OCI-LY1 (cell line): Measurements from ENCODE around the gene SLC5A9.

Source experiments
- H2AFZ ChIP-seq: fragments of 200-600 bp; sonication (generic), shearing (Covaris generic); 2 replicates; pipeline ENCODE4 v1.6.0; 2014; ENCODE audit warnings: antibody characterized with exemption, mild to moderate bottlenecking, low read length
- H3F3A ChIP-seq: fragments of 200-600 bp; sonication (generic), shearing (Covaris generic); 2 replicates; pipeline ENCODE4 v1.6.0; 2014; ENCODE audit warnings: mild to moderate bottlenecking, antibody characterized with exemption, low read length, moderate library complexity; ENCODE audit not compliant: insufficient read depth
- H3K27ac ChIP-seq: fragments of 200-600 bp; sonication (generic); 2 replicates; pipeline ENCODE4 v1.5.1; 2014; ENCODE audit warnings: low read length, mixed run types, mild to moderate bottlenecking, low read depth; ENCODE audit not compliant: poor library complexity, severe bottlenecking
- H3K27me3 ChIP-seq: fragments of 200-600 bp; sonication (generic); 2 replicates; pipeline ENCODE4 v1.6.0; 2014; ENCODE audit warnings: antibody characterized with exemption, mild to moderate bottlenecking, low read length, moderate library complexity; ENCODE audit not compliant: insufficient read depth
- H3K36me3 ChIP-seq: fragments of 200-600 bp; sonication (generic); 2 replicates; pipeline ENCODE4 v1.6.1; 2014; ENCODE audit warnings: mild to moderate bottlenecking, antibody characterized with exemption, low read length, moderate library complexity, mixed read lengths; ENCODE audit not compliant: insufficient read depth
- H3K4me1 ChIP-seq: fragments of 200-600 bp; sonication (generic); 2 replicates; pipeline ENCODE4 v1.5.1; 2014; ENCODE audit warnings: mild to moderate bottlenecking, low read length, moderate library complexity; ENCODE audit not compliant: insufficient read depth, severe bottlenecking
- H3K4me2 ChIP-seq: fragments of 200-600 bp; sonication (generic), shearing (Covaris generic); 2 replicates; pipeline ENCODE4 v1.6.1; 2014; ENCODE audit warnings: low read length
- H3K4me3 ChIP-seq: fragments of 200-600 bp; sonication (generic); 2 replicates; pipeline ENCODE4 v1.5.1; 2014; ENCODE audit warnings: low read length, low read depth, mild to moderate bottlenecking, mixed read lengths; ENCODE audit not compliant: poor library complexity, severe bottlenecking
- H3K79me2 ChIP-seq: fragments of 200-600 bp; shearing (Covaris generic); 2 replicates; pipeline ENCODE4 v1.6.1; 2016; ENCODE audit warnings: mixed run types, low read length, mixed read lengths; ENCODE audit not compliant: insufficient read depth
- H3K9ac ChIP-seq: fragments of 200-600 bp; sonication (generic), shearing (Covaris generic); 2 replicates; pipeline ENCODE4 v1.6.1; 2014; ENCODE audit warnings: mild to moderate bottlenecking, low read length, mixed read lengths
- H3K9me2 ChIP-seq: fragments of 200-600 bp; sonication (generic), shearing (Covaris generic); 2 replicates; pipeline ENCODE4 v1.6.1; 2014; ENCODE audit warnings: low read depth, mild to moderate bottlenecking, low read length, mixed read lengths
- H3K9me3 ChIP-seq: fragments of 200-600 bp; shearing (Covaris generic); 2 replicates; pipeline ENCODE4 v1.6.1; 2014; ENCODE audit warnings: low read length, mixed read lengths
- H4K20me1 ChIP-seq: fragments of 200-600 bp; sonication (generic), shearing (Covaris generic); 2 replicates; pipeline ENCODE4 v1.6.0; 2016; ENCODE audit warnings: mild to moderate bottlenecking, low read length; ENCODE audit not compliant: insufficient read depth
- CTCF ChIP-seq: fragments of 200-600 bp; sonication (generic), shearing (Covaris generic); IDR thresholded peaks from 2 replicates; pipeline ENCODE4 v1.5.1; 2017; ENCODE audit warnings: mild to moderate bottlenecking, antibody characterized with exemption, low read length, moderate library complexity, mixed read lengths
- EZH2 ChIP-seq: fragments of 200-600 bp; sonication (generic), shearing (Covaris generic); IDR thresholded peaks from 2 replicates; pipeline ENCODE4 v1.8.0; 2017; ENCODE audit warnings: borderline replicate concordance, mixed run types, mild to moderate bottlenecking, antibody characterized with exemption, low read length, moderate library complexity, mixed read lengths

SLC5A9 gene

DNA sequence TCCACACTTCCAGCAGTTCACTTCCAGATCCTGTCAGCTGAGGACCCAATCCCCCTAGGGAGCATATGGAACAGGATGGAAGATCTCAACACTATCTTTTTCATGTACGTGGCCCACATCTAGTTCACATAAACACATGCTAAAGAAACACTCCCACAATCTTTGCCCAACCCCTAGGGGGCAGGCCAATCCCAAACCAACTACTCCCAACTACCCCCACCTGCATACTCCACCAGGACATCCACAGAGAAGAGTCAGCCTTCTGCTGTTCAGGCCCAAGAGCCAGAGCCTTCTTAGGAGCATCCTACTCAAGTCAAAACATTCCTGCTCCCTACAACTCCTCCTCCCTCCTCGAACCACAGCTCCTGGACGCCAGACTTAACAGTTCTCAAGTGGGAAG lies 5.6 kb upstream of the SLC5A9 start:
- TF ChIP-seq CTCF (peak; percentile 38; the same call in 1 of the 2 replicates), EZH2 (no peak)
- no peak overlapping the region for H3K4me2 ChIP-seq
- H3K27ac ChIP-seq: no peak overlapping the region
- H3K9me3 ChIP-seq: no peaks in the 10 kb centered on the region
- no peaks in the 10 kb centered on the region for H3F3A ChIP-seq
- H3K9ac ChIP-seq: no peak overlapping the region
- H3K27me3 ChIP-seq: no peaks in the 10 kb centered on the region
- no peaks in the 10 kb centered on the region for H3K79me2 ChIP-seq
- H2AFZ ChIP-seq: no peak overlapping the region
- H3K4me1 ChIP-seq: no peaks in the 10 kb centered on the region
- no peak overlapping the region for H3K4me3 ChIP-seq
- no peaks in the 10 kb centered on the region for H4K20me1 ChIP-seq
- H3K36me3 ChIP-seq: no peaks in the 10 kb centered on the region
- no peaks in the 10 kb centered on the region for H3K9me2 ChIP-seq

- H3K79me2 ChIP-seq: no peaks in the 10 kb centered on the region
- no peaks in the 10 kb centered on the region for H3K9me3 ChIP-seq
- H2AFZ ChIP-seq: no peak overlapping the region
- no peaks in the 10 kb centered on the region for H3K4me1 ChIP-seq
- no peak overlapping the region for H3K27ac ChIP-seq
- no peak overlapping the region for H3K9ac ChIP-seq
- no peaks in the 10 kb centered on the region for H3F3A ChIP-seq
- no peaks in the 10 kb centered on the region for H3K9me2 ChIP-seq
- H3K36me3 ChIP-seq: no peaks in the 10 kb centered on the region
- TF ChIP-seq CTCF (no peak), EZH2 (no peak)
- H3K27me3 ChIP-seq: no peaks in the 10 kb centered on the region
- no peak overlapping the region for H3K4me3 ChIP-seq
- no peaks in the 10 kb centered on the region for H4K20me1 ChIP-seq
- no peak overlapping the region for H3K4me2 ChIP-seq
These were observed 4.7 kb upstream of the SLC5A9 start for GRCh38 chr1:48217856-48218255.

DNA sequence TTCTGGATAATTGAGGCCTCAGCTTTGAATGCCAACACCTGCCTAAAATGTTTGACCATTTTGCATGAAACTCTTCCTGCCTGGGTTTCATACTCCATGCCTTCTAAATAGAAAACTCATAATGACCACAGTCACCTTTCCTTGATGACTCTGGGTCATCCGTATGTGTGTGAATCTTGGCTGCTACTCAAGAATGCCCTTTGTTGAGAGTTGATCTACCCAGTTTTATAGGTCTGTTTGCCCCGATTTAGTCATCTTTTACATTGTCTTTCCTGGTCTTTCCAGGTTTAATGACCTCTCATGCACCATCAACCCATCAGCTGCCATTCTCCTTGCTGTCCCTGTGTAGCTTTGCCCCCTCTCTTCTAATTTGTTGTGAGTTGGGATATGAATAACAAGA lies 2.7 kb upstream of the SLC5A9 start:
- Histone ChIP-seq H3F3A (no peaks in the 10 kb centered on the region), H3K9me2 (no peaks in the 10 kb centered on the region), H3K27ac (no peak overlapping the region), H3K4me3 (no peak overlapping the region), H3K4me2 (no peak overlapping the region), H3K9ac (no peak overlapping the region), H4K20me1 (no peaks in the 10 kb centered on the region), H3K79me2 (no peaks in the 10 kb centered on the region), H2AFZ (no peak overlapping the region), H3K4me1 (no peaks in the 10 kb centered on the region), H3K9me3 (no peaks in the 10 kb centered on the region), H3K27me3 (no peaks in the 10 kb centered on the region), H3K36me3 (no peaks in the 10 kb centered on the region)
- TF ChIP-seq CTCF: no peak
